ENCODE data around the gene ATG7.
"Not testable (repeated sequence)": the region's sequence is repeated elsewhere in the genome, so short reads cannot be mapped to it uniquely, and the experiment has no call there.

Gene ATG7

DNA sequence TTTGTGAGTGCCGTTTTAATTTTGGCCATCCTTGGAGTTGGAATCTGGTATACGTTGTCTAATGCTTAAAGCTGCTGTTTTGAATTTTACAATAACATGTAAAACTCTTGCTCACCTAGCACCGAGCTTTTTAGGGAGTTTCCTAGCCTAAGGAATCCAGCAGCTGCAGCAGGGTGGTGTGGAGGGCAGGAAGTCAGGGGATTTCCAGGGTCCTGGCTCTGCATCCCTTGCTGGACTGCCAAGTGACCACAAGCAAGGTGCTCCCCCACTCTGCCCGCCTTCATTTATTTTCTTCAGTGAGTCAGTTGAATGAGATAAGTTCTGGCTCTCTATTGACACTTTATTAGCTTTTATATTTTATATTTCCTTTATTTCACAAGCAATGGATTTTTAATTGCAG is 113.7 kb downstream of the ATG7 start:
- no peak for DNase-seq (ENCODE audit: low read depth, low spot score)

- DNase-seq (ENCODE audit: low read depth, low spot score), result no peak
Observed at GRCh38 chr3:11386465-11387113, 114.4 kb downstream of the ATG7 start.

GRCh38 chr3:11389386-11390268 is 117.4 kb downstream of the ATG7 start:
- no peak for DNase-seq (ENCODE audit: low read depth, low spot score)

GRCh38 chr3:11390411-11391131 is 118.4 kb downstream of the ATG7 start:
- no peak for DNase-seq (ENCODE audit: low read depth, low spot score)

- DNase-seq (ENCODE audit: low read depth, low spot score), result no peak
Observed at GRCh38 chr3:11391174-11391879, 119.1 kb downstream of the ATG7 start.

GRCh38 chr3:11392014-11392859 is 120.0 kb downstream of the ATG7 start:
- DNase-seq (ENCODE audit: low read depth, low spot score), result no peak

GRCh38 chr3:11392860-11393114 is 120.6 kb downstream of the ATG7 start:
- DNase-seq (ENCODE audit: low read depth, low spot score), result no peak

DNA sequence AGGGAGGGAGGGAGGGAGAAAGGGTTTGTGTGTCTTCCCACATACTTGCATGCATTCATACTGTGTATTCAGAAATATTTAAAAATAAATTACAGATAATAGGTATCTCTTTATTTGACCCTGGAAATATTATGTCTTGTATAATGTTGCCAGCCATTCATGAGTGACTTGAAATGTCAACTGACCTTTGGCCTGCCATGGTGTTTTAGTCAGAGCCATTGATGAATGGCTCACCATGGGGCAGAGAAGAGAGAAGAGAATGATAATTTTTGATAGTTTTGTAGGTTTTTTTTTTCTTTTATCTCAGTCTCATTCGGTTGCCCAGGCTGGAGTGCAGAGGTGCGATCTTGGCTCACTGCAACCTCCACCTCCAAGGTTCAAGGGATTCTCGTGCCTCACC is 121.2 kb downstream of the ATG7 start:
- DNase-seq (ENCODE audit: low read depth, low spot score), result no peak

- DNase-seq (ENCODE audit: low read depth, low spot score), result no peak
Observed at GRCh38 chr3:11394392-11394791, 122.2 kb downstream of the ATG7 start.

DNA sequence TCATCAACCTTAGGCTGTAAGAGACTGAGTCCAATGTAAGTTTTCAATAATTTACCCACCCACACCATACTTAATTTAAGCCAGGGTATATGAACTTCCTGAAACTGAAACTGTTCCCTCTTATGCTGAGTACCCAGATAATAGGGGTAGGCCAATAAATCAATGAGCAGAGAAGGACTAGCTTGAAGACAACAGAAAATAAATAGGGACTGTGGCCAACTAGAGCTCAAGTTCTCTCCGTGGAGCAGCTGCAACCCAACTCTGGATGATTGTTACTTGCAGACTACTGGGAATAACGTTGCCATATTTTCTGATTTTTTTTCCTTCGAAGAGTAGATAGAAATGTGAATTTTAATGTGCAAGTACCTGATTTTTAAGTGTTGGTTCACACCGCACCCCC is 128.0 kb downstream of the ATG7 start:
- DNase-seq (ENCODE audit: low read depth, low spot score), result no peak

GRCh38 chr3:11401434-11401833 is 129.2 kb downstream of the ATG7 start:
- DNase-seq (ENCODE audit: low read depth, low spot score), result no peak

DNA sequence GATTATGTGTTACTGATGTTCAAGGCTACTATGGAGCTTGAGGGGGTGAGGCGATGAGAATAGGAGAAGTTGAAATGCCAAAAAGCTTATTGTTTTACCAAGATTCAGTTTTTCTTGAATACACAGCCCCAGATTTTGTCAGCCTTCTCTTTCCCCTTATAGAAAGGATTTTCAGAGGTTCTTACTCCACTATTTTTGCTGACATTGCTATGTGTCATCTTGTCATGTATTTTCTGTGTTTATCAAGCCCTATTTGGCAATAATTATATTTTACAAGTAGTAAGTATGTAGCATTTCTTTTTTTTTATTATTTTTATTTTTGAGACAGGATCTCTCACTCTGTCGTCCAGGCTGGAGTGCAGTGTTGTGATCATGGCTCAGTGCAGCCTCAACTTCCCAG is 133.1 kb downstream of the ATG7 start:
- no peak for DNase-seq (ENCODE audit: low read depth, low spot score)

DNA sequence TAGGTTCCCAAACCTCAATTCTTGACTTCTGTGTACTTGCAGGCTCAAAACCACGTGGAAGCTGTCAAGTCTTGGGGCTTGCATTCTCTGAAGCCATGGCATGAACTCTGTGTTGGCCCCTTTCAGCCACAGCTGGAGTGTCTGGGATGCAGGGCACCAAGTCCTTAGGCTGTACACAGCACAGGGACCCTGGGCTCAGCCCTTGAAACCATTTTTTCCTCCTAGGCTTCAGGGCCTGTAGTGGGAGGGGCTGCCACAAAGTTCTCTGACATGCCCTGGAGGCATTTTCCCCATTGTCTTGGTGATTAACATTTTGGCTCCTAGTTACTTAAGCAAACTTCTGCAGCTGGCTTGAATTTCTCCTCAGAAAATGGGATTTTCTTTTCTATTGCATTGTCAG is 135.4 kb downstream of the ATG7 start:
- peak; percentile 11 for DNase-seq (ENCODE audit: low read depth, low spot score)

GRCh38 chr3:11408324-11408859 is 136.2 kb downstream of the ATG7 start:
- not testable (repeated sequence) for DNase-seq (ENCODE audit: low read depth, low spot score)

DNA sequence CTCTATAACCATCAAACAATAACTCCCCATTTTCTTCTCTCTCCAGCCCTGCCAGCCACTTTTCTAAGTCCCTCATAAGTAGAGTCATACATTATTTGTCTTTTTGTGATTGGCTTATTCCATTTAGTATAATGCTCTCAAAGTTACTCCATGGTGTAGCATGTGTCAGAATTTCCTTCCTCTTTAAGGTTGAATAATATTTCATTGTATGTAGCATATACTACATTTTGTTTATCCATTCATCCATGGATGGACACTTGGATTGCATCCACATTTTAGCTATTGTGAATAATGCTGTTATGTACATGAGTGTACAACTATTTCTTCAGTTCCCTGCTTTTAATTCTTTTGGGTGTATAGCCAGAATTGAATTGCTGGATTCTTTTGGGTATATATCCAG is 138.4 kb downstream of the ATG7 start:
- DNase-seq (ENCODE audit: low read depth, low spot score), result no peak

DNA sequence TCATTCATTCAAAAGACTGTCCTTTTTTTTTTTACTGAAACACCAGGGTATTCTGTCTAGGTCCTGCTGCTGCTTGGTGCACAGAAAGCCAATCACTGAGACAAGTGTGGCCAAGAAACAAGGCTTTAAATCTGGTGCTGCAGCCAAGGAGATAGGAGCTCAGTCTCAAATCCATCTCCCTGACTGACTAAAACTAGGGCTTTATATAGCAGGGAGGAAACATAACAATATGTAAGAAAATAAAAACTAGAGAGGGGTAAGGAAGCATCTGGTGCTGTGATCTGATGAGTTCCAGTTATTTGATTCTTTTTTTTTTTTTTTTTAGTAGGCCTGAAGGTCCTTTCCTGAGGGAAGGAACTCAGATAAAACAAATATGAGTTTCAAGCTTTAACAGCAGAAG is 139.8 kb downstream of the ATG7 start:
- no peak for DNase-seq (ENCODE audit: low read depth, low spot score)

- no peak for DNase-seq (ENCODE audit: low read depth, low spot score)
Observed at GRCh38 chr3:11413071-11413470, 140.9 kb downstream of the ATG7 start.

GRCh38 chr3:11415099-11415498 is 142.9 kb downstream of the ATG7 start:
- DNase-seq (ENCODE audit: low read depth, low spot score), result no peak

DNA sequence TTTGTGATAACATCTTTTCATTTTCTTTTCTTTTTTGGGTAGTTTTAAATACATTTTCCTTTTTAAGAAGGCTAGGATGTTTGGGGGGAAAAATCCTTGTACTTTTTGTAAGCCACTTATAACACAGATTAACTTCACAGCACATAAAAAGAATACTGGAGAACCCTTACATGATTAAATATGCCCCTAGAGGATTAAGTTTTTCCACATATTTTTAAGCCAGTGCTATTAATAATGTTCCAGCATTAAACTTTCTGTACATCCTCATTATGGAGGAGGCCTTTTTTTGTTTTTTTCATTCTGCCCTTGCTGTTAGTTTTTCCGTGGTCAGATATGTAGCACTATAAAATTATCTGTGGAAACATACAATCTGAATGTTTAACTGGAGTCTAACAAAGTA is 147.9 kb downstream of the ATG7 start:
- DNase-seq (ENCODE audit: low read depth, low spot score), result no peak

DNA sequence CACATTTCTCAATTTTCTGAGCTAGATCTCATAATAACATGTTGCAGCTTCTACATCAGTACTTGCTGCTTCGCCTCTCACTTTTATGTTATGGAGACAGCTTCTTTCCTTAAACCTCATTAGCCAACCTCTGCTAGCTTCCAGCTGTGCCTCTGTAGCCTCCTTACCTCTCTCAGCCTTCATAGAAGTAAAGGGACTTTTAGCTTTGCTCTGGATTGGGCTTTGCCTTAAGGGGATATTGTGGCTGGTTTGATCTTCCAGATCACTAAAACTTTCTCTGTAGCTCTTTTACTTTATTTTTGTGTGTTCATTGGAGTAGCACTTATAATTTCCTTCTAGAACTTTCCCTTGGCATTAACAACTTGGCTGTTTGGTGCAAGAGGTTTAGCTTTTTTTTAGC is 150.1 kb downstream of the ATG7 start:
- no peak for DNase-seq (ENCODE audit: low read depth, low spot score)

DNA sequence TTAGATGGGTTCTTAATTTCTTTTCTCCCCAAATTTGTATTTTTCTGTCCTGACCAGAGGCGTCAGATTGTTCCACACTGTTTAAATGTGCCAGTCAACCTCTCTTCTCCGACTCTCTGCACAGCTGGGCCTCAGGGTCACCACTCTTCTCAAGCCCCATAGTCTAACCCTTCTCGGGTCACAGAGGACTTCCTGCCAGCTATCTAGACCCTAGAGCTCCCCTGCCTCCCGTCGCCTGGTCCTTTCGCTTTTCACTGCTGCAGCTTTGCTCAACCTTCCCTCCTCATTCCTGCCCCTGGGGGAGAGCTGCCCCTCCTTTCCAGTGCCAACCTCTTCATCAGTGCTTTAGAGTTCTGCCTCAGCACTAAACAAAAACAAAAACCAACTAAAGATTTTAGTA is 151.7 kb downstream of the ATG7 start:
- DNase-seq (ENCODE audit: low read depth, low spot score), result no peak
